ENCODE measurements around the gene MAP4K2.
A peak's percentile ranks its signal among the peaks of the same experiment; 100 is the strongest.

MAP4K2 gene

DNA sequence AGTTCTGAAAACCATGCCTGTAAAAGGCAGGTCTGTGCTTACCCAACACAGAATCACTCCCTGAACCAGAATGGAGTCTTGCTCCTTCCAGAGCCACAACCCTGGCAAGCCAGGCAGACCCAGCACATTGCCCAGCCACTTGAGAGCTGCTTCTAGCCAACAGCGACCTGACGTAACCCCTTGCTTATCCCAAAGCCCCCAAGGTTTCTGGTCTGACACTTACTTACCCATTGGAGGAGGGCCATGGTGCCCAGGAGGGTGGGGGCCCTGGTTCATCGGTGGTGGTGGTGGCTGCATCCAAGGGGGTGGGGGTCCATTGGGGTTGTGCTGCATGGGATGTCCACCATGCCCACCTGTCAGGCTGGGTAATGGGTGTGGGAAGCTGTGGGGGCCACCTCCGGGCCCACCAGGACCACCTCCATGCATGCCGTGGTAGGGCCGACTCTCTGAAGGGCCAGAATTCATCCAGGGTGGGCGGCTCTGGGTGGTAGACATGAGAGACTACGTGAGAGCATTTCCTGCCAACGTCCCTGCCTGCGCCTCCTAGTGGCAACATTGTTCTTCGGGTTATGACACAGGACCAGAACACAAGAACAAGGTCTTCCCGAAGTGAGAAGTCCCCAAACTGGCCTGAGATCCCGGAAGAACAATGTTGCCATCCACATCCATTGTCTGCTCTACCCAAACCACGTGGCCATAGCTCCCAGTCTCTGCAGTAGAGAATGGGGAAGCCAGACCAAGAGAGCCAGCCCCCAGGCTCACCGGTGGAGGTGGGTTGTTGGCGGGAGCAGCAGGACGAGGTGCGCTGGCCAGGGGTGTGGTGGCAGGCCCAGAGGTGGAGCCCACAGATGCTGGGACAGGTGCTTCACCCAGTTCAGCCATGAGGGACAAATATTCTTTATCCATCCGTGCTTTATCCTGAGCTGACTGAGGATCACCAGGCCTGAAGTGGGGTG, 35.4 kb downstream of the MAP4K2 start:
- peak; percentile 66 for DNase-seq (ENCODE audit: low spot score)

DNA sequence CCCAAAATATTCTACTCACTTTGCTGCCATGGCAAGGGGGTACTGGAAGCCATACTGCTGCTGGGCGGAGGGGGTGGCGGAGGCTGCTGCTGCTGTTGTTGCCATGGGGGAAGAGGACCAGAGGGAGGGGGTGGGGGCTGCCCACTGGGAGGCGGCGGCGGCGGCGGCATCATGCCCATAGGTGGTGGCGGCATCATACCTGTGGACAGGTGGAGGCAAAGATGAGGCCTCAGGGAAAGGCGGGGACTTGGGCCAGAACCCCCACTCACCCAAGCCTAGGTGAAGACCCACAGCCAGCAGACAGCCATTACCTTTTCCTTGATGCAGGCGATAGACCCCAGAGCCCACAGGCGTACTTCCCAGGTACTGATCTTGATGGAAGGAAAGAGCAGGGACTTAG, 36.1 kb downstream of the MAP4K2 start:
- DNase-seq (ENCODE audit: low spot score) = peak; percentile 12

DNA sequence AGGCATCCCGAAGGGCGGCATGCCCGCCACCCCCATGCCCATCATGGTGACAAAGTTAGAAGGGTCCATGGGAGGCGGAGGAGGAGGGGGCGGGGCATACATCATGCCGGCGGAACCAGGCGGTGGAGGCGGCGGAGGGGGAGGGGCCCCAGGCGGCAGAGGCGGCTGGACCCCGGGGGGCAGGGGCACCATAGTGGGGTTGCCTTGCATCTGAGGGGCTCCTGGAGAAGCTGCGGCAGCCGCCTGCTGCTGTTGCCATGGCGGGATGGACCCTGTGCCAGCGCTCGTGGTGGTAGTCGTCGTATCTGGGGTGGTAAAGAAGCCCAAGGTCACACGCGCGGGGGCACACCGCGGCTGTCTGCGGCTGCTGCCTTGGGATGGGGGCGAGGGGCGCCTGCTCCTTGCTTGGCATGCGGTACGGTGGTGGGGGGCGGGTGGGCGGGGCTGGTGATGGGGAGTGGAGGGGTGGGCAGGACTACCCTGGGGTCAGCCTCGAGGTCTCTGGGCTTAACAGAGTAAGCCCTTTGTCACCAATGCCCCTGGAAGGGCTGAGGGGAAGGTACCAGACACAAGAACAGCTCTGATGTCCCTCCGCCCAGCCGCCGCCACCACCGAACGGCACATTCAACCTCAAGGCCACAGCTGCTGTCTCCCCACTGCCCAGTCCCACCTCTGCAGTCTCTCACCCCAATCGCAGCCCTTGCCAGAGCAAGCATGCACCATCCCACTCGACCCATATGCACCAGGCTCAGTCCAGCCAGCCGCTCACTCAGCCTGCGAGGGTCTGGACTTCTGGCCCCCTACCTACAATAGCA, 37.0 kb downstream of the MAP4K2 start:
- peak; percentile 34 for DNase-seq (ENCODE audit: low spot score)

- DNase-seq (ENCODE audit: low spot score) = peak; percentile 35
Measured at GRCh38 chr11:64765291-64765850, 37.6 kb downstream of the MAP4K2 start.

DNA sequence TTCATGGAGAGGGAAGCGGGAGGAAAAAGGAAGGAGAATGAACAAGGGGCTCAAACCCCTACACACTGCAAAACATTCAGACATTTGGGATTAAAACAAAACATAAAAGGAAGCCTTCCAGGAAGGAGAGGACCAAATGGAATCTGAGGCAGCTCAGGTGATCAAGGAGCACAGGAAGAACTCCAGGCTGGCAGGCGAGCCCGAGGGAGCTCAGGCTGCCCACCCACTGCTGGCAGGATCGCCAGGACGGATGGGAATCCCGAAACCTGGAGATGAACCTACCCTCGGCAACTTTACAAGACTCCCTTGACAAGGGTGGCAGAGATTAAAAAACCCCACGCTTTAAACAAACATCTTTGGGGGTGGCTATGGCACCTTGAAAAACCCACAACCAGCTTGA, 38.3 kb downstream of the MAP4K2 start:
- DNase-seq (ENCODE audit: low spot score) = no peak

DNA sequence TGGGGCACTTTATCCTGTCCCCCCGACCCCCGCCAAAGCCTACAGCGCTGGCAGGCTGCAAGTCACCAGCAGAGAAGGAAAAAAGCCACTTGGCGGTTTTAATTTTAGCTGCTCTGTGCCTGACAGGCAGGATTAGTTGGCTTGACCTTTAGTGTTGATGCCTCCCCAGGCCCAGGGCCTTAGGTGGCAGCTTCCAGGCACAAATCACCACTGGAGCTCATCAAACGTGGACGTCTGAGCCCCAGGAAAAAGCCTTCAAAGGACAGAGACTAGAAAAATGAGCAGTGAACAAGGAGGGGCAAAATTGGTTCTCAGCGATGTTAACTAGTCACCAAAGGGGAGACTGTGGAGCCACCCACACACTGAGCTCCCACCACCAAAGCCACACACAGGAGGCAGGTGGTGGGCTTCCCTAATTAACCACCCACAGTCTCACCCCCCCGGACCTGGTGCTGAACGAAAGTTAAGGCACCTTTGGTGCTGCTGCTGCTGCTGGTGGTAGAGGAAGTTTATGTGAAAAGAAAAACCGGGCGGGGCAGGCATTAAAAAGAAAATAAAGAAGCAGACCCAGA, 38.9 kb downstream of the MAP4K2 start:
- DNase-seq (ENCODE audit: low spot score) = no peak

GRCh38 chr11:64763526-64764039, 39.4 kb downstream of the MAP4K2 start:
- no peak for DNase-seq (ENCODE audit: low spot score)

GRCh38 chr11:64762674-64763525, 40.1 kb downstream of the MAP4K2 start:
- DNase-seq (ENCODE audit: low spot score) = no peak

GRCh38 chr11:64762277-64762673, 40.7 kb downstream of the MAP4K2 start:
- peak; percentile 32 for DNase-seq (ENCODE audit: low spot score)

DNA sequence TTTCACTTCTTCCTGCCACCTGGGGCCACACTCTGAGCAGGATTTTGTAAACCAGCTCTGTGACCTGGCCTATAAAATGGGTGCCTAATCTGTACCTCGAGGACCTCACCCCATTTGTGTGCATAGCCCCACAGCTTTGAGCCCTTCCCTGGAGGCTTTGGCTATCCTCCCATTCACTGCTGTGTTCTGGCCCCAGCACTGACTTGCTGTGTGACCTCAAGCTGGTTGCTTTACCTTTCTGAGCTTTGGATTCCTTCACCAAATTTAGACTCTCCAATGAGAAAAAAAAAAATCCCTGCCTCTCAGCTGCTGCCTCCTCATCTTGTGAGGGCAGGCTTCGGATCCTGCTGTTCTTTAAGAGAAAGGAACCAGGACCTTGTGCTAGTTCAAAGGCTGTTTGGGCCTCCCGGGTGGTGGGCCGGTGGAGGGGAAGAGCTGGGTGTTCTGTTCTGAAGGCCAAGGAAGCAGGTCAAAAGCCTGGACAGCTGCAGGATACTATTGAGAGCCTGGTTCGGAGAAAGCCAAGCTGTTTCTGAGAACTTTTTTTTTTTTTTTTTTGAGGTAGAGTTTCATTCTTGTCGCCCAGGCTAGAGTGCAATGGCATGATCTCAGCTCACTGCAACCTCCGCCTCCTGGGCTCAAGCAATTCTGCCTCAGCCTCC, 42.1 kb downstream of the MAP4K2 start:
- peak; percentile 26 for DNase-seq (ENCODE audit: low spot score)

- peak; percentile 65 for DNase-seq (ENCODE audit: low spot score)
Measured at GRCh38 chr11:64759722-64760719, 43.0 kb downstream of the MAP4K2 start, which contains the start of gene PYGM. Gene PYGM (minus strand): TSS chr11:64759974. CDS start chr11:64759898, 76 bp downstream.

DNA sequence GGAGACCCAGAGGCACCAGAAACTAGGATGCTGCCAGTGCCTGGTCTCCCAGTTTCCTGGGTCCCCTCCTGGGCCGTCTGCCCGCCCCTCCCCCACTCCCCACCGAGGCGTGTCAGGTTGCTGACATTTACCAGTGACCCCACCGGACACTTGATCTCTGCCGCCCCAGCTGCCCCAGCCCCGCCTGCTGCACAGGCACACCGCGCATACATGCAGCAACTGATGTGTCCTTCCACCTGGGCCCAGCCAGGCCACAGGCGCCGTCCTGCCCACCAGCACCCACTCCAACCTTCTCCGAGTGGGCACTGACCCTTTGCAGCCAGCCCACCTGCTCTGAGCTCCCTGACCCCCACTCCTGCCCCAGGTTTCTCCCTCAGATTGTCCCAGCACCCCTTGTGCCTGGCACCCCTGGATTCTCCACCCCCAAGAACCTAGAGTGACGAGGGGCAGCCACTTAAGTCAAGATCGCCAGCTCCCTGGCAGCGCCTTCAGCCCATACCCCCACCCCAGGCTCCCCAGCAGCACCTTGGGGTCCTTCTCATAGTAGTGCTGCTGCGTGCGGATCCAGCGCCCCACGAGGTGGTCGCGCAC, 43.8 kb downstream of the MAP4K2 start:
- peak; percentile 29 for DNase-seq (ENCODE audit: low spot score)

GRCh38 chr11:64758330-64759079, 44.5 kb downstream of the MAP4K2 start:
- peak; percentile 28 for DNase-seq (ENCODE audit: low spot score)

GRCh38 chr11:64757549-64758329, 45.3 kb downstream of the MAP4K2 start:
- DNase-seq (ENCODE audit: low spot score) = peak; percentile 22

DNA sequence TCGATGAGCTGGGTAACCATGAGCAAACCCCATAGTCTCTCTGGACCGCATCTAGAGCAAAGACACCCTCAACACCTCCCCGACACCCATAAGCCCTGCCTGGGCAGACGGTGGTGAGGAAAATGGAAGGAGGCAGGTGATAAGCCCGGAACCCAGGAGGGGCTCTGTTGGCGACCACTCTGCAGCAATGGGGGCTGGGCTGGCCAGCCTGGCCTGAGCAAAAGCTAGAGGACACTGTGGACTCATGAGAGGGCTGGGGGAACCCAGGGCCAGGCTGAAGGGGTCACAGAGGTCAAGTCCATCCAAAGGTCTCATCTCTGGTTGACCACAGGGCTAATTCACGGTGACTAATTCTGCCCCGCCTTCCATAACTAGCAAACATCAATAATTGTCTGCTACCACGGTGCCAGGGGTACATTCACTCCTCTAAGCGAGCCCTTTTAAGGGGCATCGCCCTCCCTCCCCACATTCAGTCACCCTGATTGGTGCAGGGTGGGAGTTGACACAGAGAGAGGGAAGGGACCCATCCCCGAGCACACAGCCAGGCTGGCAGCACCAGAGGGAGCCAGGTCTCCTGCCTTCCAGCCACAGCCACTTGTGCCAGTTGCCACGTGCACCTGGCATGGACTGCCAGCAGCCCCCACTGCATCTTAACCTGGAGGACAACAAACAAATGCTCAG, 47.2 kb downstream of the MAP4K2 start:
- peak; percentile 21 for DNase-seq (ENCODE audit: low spot score)

- DNase-seq (ENCODE audit: low spot score) = no peak
Measured at GRCh38 chr11:64754919-64755662, 47.9 kb downstream of the MAP4K2 start.
